Posterior vena cava (tissue), 2 donors: ENCODE measurements around the gene TXNDC15. TPM values are rescaled to one million over a fixed set of nuclear protein-coding genes. Genes with fewer than 3 reads are reported as not detected.
"Not testable (repeated sequence)": the region's sequence is repeated elsewhere in the genome, so short reads cannot be mapped to it uniquely, and the experiment has no call there.

ENCODE experiments used
- DNase-seq: peaks from one replicate; pipeline ENCODE4 v3.0.0-alpha.2; 2020; ENCODE audit warnings: low spot score
- intact Hi-C, 2 donors: fragments of 100-400 bp; cut with DNase I; formaldehyde crosslinking; loops; one replicate each; pipeline versions ENCODE4 v1.14.1 to v1.14.2; 2022 to 2023
- long read RNA-seq, 2 donors: library from polyadenylated mRNA; unstranded; transcript quantifications; one replicate each; pipeline ENCODE4 v2.0.0, GENCODE V29; 2020 to 2021
- total RNA-seq, 2 donors: library from RNA; stranded (reverse); fragmentation: NEBNext Ultra II Directional; extraction: Animal tissue kit (Norgen Biotek cat#: 25700); gene quantifications; one replicate each; pipeline ENCODE4 v1.2.1, GENCODE V29; 2021
- donor health status: DM: yes; HTN: yes; CAD: no.
- donor health status: DM: yes; HTN: yes; CAD: no.

Gene TXNDC15
- 100 to 1,000 TPM in 1 of 2 donors, 10 to 100 TPM in 1; 76.7 to 103 TPM for total RNA-seq
- long read RNA-seq, donor 1, transcript TXNDC15-201 (5 exons, 3,548 nt): major isoform, 9 of 16 reads
- long read RNA-seq, donor 1, partial matches to known transcripts: 2 of 16 reads
- long read RNA-seq, donor 1, other reads (novel, unspliced or antisense): 4 of 16 reads
- long read RNA-seq, donor 2, transcript TXNDC15-201 (5 exons, 3,548 nt): major isoform, 79 of 97 reads
- long read RNA-seq, donor 2, partial matches to known transcripts: 5 of 97 reads
- long read RNA-seq, donor 2, other reads (novel, unspliced or antisense): 10 of 97 reads

- DNase-seq: peak; percentile 97
- intact Hi-C loops: no loop called here
These were observed at the start of gene TXNDC15 for GRCh38 chr5:134873987-134874830. Gene TXNDC15 (plus strand): TSS chr5:134874371. CDS start chr5:134874428, 57 bp downstream.

DNA sequence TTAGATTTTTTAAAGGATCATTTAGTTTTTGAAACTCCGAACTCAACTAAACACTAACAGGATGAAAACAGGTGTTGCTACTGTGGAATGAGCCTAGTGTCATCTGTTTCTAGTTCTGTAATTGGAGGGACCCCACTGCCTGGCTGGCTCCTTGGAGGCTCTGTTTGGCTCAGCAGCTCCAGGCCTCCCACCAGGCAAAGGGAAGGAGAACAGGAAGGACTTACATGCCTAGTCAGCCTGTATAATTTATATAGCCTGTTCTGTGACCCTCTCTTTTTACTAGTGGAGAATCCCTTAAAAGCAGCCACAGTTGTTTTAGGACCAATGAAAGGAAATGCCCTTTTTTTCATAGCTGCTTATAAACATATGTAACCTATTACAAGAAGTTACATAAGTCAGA is 49.5 kb upstream of the TXNDC15 start:
- intact Hi-C loops: no loop called here

GRCh38 chr5:134825212-134825611 is 49.0 kb upstream of the TXNDC15 start:
- DNase-seq: no peak
- intact Hi-C loops: no loop called here

More for the DNA sequence above, 49.5 kb upstream of the TXNDC15 start:
- DNase-seq: no peak

GRCh38 chr5:134833340-134834032 is 40.7 kb upstream of the TXNDC15 start:
- intact Hi-C loops: no loop called here
- DNase-seq: no peak

- intact Hi-C loops: no loop called here
- DNase-seq: no peak
These were observed 38.5 kb upstream of the TXNDC15 start for GRCh38 chr5:134835623-134836022.

- intact Hi-C loops: no loop called here
These were observed 36.5 kb upstream of the TXNDC15 start for GRCh38 chr5:134837530-134838181.

GRCh38 chr5:134838361-134838760 is 35.8 kb upstream of the TXNDC15 start:
- intact Hi-C loops, DNase-seq: not testable (repeated sequence)

More at GRCh38 chr5:134837530-134838181, 36.5 kb upstream of the TXNDC15 start:
- no peak for DNase-seq

GRCh38 chr5:134840811-134841210 is 33.4 kb upstream of the TXNDC15 start:
- intact Hi-C loops: loop anchor here in 1 of 2 donors (10.0 kb wide), 1 partner anchor 1204 kb away; no protein-coding TSS in a partner anchor
- DNase-seq: no peak

DNA sequence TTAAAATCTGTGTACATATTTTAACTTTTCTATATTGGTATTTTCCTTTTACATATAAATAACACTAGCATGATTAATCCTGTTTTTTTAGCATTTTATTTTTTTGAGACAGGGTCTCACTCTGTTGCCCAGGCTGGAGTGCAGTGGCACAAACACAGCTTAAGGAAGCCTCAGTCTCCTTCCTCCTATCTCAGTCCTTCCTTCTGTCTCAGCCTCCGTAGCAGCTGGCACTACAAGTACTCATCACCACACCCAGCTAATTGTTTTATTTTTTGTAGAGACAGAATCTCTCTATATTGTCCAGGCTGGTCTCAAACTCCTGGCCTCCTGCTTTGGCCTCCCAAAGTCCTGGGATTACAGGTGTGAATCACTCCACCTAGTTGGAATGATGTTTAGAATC is 29.9 kb upstream of the TXNDC15 start:
- no peak for DNase-seq
- intact Hi-C loops: loop anchor here in 1 of 2 donors (10.0 kb wide), 1 partner anchor 1201 kb away; no protein-coding TSS in a partner anchor

GRCh38 chr5:134845335-134845851 is 28.8 kb upstream of the TXNDC15 start:
- DNase-seq: no peak
- intact Hi-C loops: loop anchor here in 1 of 2 donors (10.0 kb wide), 1 partner anchor 1199 kb away; no protein-coding TSS in a partner anchor

DNA sequence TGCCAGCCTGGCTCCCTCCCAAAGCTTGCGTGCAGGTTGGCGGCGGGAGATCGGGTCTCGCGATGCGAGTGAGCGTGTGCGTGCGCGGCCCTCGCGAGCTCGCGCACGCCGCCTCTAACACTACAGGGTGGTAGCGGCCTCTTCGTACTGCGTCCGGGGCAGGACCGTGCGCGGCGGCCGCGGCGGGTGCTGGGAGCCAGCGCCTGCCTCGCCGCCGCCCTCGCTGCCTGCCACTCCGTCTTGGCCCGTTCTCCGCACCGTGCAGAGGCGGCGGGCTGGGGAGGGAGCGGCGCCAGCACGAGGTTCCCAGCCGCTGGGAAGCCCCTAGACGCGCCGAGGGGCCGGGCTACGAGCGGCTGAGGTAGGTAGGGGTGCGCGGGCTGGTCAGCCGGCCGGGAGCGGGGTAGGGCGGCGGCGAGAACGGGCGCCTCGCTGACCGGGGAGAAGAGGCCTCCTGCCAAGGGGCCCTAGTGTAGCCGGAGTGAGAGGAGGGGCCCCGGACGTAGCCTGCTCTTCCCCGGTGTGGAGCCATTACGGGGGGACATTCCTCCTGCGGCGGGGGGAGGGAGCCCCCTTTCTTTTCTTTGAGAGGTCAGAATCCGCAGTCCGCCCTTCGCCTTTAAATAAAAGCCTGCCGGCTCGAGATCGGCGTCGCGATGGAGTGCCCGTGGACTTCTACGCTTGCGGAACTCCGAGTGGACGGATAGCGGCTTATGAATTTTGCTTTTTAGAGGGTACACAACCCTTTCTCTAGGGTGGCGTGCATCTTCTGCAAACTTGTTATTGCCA is 28.1 kb upstream of the TXNDC15 start, which contains the start of gene C5orf24:
Gene C5orf24 (plus strand): TSS at position 117 of the 789 bp plus-strand sequence. CDS start 8,933 bp downstream, outside the sequence.
- intact Hi-C loops: loop anchor here in 1 of 2 donors (10.0 kb wide), 1 partner anchor 1199 kb away; no protein-coding TSS in a partner anchor
- DNase-seq: peak; percentile 99

- no peak for DNase-seq
- intact Hi-C loops: loop anchor here in 1 of 2 donors (10.0 kb wide), 1 partner anchor 1198 kb away; no protein-coding TSS in a partner anchor
These were observed 27.6 kb upstream of the TXNDC15 start for GRCh38 chr5:134846641-134846960.

- DNase-seq: peak; percentile 29
- intact Hi-C loops: loop anchor here in 1 of 2 donors (10.0 kb wide), 1 partner anchor 1195 kb away; no protein-coding TSS in a partner anchor
These were observed 24.7 kb upstream of the TXNDC15 start for GRCh38 chr5:134849434-134849933.

DNA sequence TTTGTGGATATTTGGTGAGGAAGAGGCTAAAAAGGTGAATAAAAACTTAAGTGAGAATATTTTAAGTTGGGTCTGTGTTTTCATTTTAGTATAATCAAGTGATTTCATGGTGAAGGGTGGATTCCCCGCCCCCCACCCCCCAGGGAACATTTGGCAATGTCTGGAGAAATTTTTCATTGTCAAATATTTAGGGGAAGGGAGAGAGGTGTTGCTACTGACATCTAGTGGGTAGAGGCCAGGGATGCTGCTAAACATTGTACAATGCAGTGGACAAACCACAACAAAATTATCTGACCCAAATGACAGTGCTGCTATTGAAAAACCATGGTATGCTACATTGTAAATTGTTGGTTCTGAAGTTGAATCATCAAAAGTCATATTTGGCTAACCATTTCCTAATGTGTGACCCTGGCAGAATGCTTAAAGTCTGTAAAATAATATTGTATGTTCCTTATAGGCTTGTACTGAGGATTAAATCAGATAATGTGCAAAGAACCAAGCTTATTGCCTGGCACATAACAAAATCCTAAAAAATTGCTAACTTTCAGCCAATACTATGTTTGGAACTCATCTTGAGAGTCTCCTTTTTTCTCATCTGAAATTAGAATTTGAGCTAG is 22.8 kb upstream of the TXNDC15 start:
- DNase-seq: no peak
- intact Hi-C loops: no loop called here

DNA sequence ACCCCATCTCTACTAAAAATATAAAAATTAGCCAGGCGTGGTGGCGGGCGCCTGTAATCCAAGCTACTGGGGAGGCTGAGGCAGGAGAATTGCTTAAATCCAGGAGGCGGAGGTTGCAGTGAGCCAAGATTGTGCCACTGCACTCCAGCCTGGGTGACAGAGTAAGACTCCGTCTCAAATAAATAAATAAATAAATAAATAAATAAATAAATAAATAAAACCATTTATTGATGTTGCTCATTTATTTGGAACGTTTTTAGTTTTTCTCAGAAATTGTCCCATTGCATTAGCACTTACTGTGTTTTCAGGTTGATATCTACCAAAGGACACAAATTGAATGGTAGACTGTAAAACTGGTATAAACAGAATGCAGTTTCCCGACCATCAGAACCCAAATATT is 17.7 kb upstream of the TXNDC15 start:
- intact Hi-C loops, DNase-seq: not testable (repeated sequence)

DNA sequence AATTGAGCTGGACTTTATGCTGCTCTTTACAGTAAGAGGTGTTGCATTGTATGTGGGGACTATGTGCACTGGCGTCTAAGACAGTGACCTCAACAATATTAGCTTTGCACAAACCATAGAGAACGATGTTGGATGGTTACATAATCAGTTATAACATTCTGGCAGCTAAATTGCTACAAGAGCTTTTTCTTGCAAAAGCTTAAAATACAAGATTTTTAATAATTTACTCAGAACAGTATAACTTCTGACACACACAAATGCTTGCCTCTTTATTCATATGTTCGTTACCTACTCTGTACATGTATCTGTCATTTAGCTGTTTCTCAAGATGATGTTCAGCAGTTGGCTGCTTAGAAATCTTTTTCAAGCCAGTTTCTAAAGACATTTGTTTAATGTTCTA is 16.8 kb upstream of the TXNDC15 start:
- intact Hi-C loops: no loop called here
- DNase-seq: no peak

GRCh38 chr5:134864707-134865106 is 9.5 kb upstream of the TXNDC15 start:
- intact Hi-C loops: no loop called here
- no peak for DNase-seq
